ENCODE results near the gene TBX2. TPM values are rescaled to one million over a fixed set of nuclear protein-coding genes. Genes with fewer than 3 reads are reported as not detected.
A peak's percentile ranks its signal among the peaks of the same experiment; 100 is the strongest.

The TBX2 gene
- total and polyA plus RNA-seq, 2 of the 13 experiments (the other 11 are each of a cell fraction or from before 2014, with no cell fraction given) = 2.8 to 15.3 TPM

- TF ChIP-seq ZSCAN5A (CRISPR knock-in tag; IDR thresholded peaks at IDR 0.05; ENCODE audit: borderline replicate concordance) (no peak), ZNF580 (CRISPR knock-in tag; IDR thresholded peaks at IDR 0.05; ENCODE audit: borderline replicate concordance, low read depth) (peak; percentile 24; the same call in 1 of the 2 replicates), ATF7-NPFF (CRISPR knock-in tag; IDR thresholded peaks at IDR 0.05; ENCODE audit: low read depth) (no peak; the same call in 1 of the 2 replicates), ZNF704 (CRISPR knock-in tag; IDR thresholded peaks at IDR 0.05; ENCODE audit: borderline replicate concordance) (no peak), HOXA9 (CRISPR knock-in tag; IDR thresholded peaks at IDR 0.05; ENCODE audit: borderline replicate concordance) (no peak), ZNF605 (CRISPR knock-in tag; IDR thresholded peaks at IDR 0.05) (no peak), CEBPG (CRISPR knock-in tag; IDR thresholded peaks at IDR 0.05) (no peak), ZNF496 (CRISPR knock-in tag; IDR thresholded peaks at IDR 0.05; ENCODE audit: insufficient replicate concordance) (no peak), ZNF616 (CRISPR knock-in tag; IDR thresholded peaks at IDR 0.05; ENCODE audit: low read depth) (no peak), TEAD2 (CRISPR knock-in tag; IDR thresholded peaks at IDR 0.05) (no peak), ZNF142 (CRISPR knock-in tag; IDR thresholded peaks at IDR 0.05) (peak; percentile 12; the same call in 1 of the 2 replicates), ZNF552 (CRISPR knock-in tag; IDR thresholded peaks at IDR 0.05; ENCODE audit: borderline replicate concordance) (no peak), RBM39 (IDR thresholded peaks at IDR 0.05; ENCODE audit: low read depth, low read length, poor library complexity, severe bottlenecking) (no peak), SNAPC2 (CRISPR knock-in tag; IDR thresholded peaks at IDR 0.05) (no peak), SRSF9 (IDR thresholded peaks at IDR 0.05; ENCODE audit: borderline replicate concordance, insufficient read depth, low read depth, low read length, poor library complexity, severe bottlenecking) (no peak), ZNF382 (CRISPR knock-in tag; IDR thresholded peaks at IDR 0.05; ENCODE audit: borderline replicate concordance) (no peak), ZNF564 (CRISPR knock-in tag; IDR thresholded peaks at IDR 0.05) (no peak)
These were observed 4.8 kb upstream of the TBX2 start (continued) for GRCh38 chr17:61394630-61395408.
